ENCODE data around the gene DMRT1. TPM values are rescaled to one million over a fixed set of nuclear protein-coding genes. Genes with fewer than 3 reads are reported as not detected.
A peak's percentile ranks its signal among the peaks of the same experiment; 100 is the strongest.
"Not testable (repeated sequence)": the region's sequence is repeated elsewhere in the genome, so short reads cannot be mapped to it uniquely, and the experiment has no call there.

Gene DMRT1
- total and polyA plus RNA-seq, 3 experiments from 2014 or later: not detected

GRCh38 chr9:982394-983230, 141.1 kb downstream of the DMRT1 start:
- POLR2A ChIA-PET: no interaction called here
- CTCF ChIA-PET: no interaction called here
- peaks cover 0 to 2% (median 0%) of the 10 kb centered on the region in 3 donors for H3K36me3 Mint-ChIP-seq
- H3K27me3 Mint-ChIP-seq: peaks cover 47 to 90% of the 10 kb centered on the region in 2 donors
- Histone ChIP-seq H3K4me3 (ENCODE audit: low read length) (no peak overlapping the region), H3K9me3 (ENCODE audit: low read length) (no peaks in the 10 kb centered on the region), H3K27ac (ENCODE audit: low read depth, low read length) (no peak overlapping the region), H3K4me1 (ENCODE audit: insufficient read depth, low read length) (no peaks in the 10 kb centered on the region), H3K27me3 (ENCODE audit: insufficient read depth, low read length, poor library complexity, severe bottlenecking) (peaks cover 20% of the 10 kb centered on the region), H3K36me3 (ENCODE audit: insufficient read depth, low read length) (no peaks in the 10 kb centered on the region)
- no peak overlapping the region for H3K27ac Mint-ChIP-seq
- H3K4me3 Mint-ChIP-seq: no peak overlapping the region
- H3K4me1 Mint-ChIP-seq: no peaks in the 10 kb centered on the region
- DNase-seq: no peak
- H3K9me3 Mint-ChIP-seq: no peaks in the 10 kb centered on the region

- Histone ChIP-seq H3K9me3 (ENCODE audit: low read length) (no peaks in the 10 kb centered on the region), H3K27ac (ENCODE audit: low read depth, low read length) (no peak overlapping the region), H3K4me1 (ENCODE audit: insufficient read depth, low read length) (no peaks in the 10 kb centered on the region), H3K4me3 (ENCODE audit: low read length) (no peak overlapping the region), H3K27me3 (ENCODE audit: insufficient read depth, low read length, poor library complexity, severe bottlenecking) (no peaks in the 10 kb centered on the region), H3K36me3 (ENCODE audit: insufficient read depth, low read length) (no peaks in the 10 kb centered on the region)
- no peak overlapping the region for H3K4me3 Mint-ChIP-seq
- peaks cover 0 to 4% (median 1%) of the 10 kb centered on the region in 3 donors for H3K4me1 Mint-ChIP-seq
- peaks cover 3 to 30% of the 10 kb centered on the region in 2 donors for H3K27me3 Mint-ChIP-seq
- POLR2A ChIA-PET: no interaction called here
- H3K27ac Mint-ChIP-seq: no peak overlapping the region
- no peaks in the 10 kb centered on the region for H3K9me3 Mint-ChIP-seq
- DNase-seq: no peak
- CTCF ChIA-PET: no interaction called here
- no peaks in the 10 kb centered on the region for H3K36me3 Mint-ChIP-seq
Measured at GRCh38 chr9:994005-994404, 152.5 kb downstream of the DMRT1 start.

- Histone ChIP-seq H3K9me3 (ENCODE audit: low read length) (no peaks in the 10 kb centered on the region), H3K27me3 (ENCODE audit: insufficient read depth, low read length, poor library complexity, severe bottlenecking) (no peaks in the 10 kb centered on the region), H3K4me1 (ENCODE audit: insufficient read depth, low read length) (no peaks in the 10 kb centered on the region), H3K4me3 (ENCODE audit: low read length) (no peak overlapping the region), H3K27ac (ENCODE audit: low read depth, low read length) (no peak overlapping the region), H3K36me3 (ENCODE audit: insufficient read depth, low read length) (no peaks in the 10 kb centered on the region)
- H3K9me3 Mint-ChIP-seq: no peaks in the 10 kb centered on the region
- ChIA-PET POLR2A (no interaction called here), CTCF (no interaction called here)
- H3K27ac Mint-ChIP-seq: no peak overlapping the region
- H3K36me3 Mint-ChIP-seq: no peaks in the 10 kb centered on the region
- DNase-seq: no peak
- H3K27me3 Mint-ChIP-seq: peaks cover 0 to 21% of the 10 kb centered on the region in 2 donors
- H3K4me3 Mint-ChIP-seq: no peak overlapping the region
- peaks cover 0 to 10% (median 5%) of the 10 kb centered on the region in 3 donors for H3K4me1 Mint-ChIP-seq
Measured at GRCh38 chr9:995192-995591, 153.7 kb downstream of the DMRT1 start.

GRCh38 chr9:995781-996180, 154.3 kb downstream of the DMRT1 start:
- CTCF ChIA-PET: no interaction called here
- POLR2A ChIA-PET: no interaction called here
- no peak overlapping the region for H3K27ac ChIP-seq (ENCODE audit: low read depth, low read length)

GRCh38 chr9:998299-999110, 157.0 kb downstream of the DMRT1 start:
- DNase-seq; H3K4me3 ChIP-seq (ENCODE audit: low read length); H3K27me3 Mint-ChIP-seq; POLR2A ChIA-PET; H3K4me1 Mint-ChIP-seq; H3K27me3 ChIP-seq (ENCODE audit: insufficient read depth, low read length, poor library complexity, severe bottlenecking); H3K27ac Mint-ChIP-seq; H3K36me3 Mint-ChIP-seq; H3K4me1 ChIP-seq (ENCODE audit: insufficient read depth, low read length); H3K36me3 ChIP-seq (ENCODE audit: insufficient read depth, low read length); H3K27ac ChIP-seq (ENCODE audit: low read depth, low read length); CTCF ChIA-PET; H3K9me3 ChIP-seq (ENCODE audit: low read length); H3K9me3 Mint-ChIP-seq: not testable (repeated sequence)
- peak overlapping the region in 1 of 7 donors; percentile 24 for H3K4me3 Mint-ChIP-seq

More at GRCh38 chr9:995781-996180, 154.3 kb downstream of the DMRT1 start:
- Histone ChIP-seq H3K4me3 (ENCODE audit: low read length) (no peak overlapping the region), H3K27me3 (ENCODE audit: insufficient read depth, low read length, poor library complexity, severe bottlenecking) (no peaks in the 10 kb centered on the region), H3K36me3 (ENCODE audit: insufficient read depth, low read length) (no peaks in the 10 kb centered on the region), H3K9me3 (ENCODE audit: low read length) (no peaks in the 10 kb centered on the region), H3K4me1 (ENCODE audit: insufficient read depth, low read length) (no peaks in the 10 kb centered on the region)
- H3K9me3 Mint-ChIP-seq: no peaks in the 10 kb centered on the region
- peaks cover 0 to 21% of the 10 kb centered on the region in 2 donors for H3K27me3 Mint-ChIP-seq
- no peak for DNase-seq
- H3K27ac Mint-ChIP-seq: no peak overlapping the region
- no peak overlapping the region for H3K4me3 Mint-ChIP-seq
- no peaks in the 10 kb centered on the region for H3K36me3 Mint-ChIP-seq
- peaks cover 0 to 10% (median 5%) of the 10 kb centered on the region in 3 donors for H3K4me1 Mint-ChIP-seq

- ChIA-PET CTCF (no interaction called here), POLR2A (no interaction called here)
- Mint-ChIP-seq H3K4me1 (peaks cover 0 to 5% (median 5%) of the 10 kb centered on the region in 3 donors), H3K36me3 (no peaks in the 10 kb centered on the region), H3K27me3 (peaks cover 2 to 22% of the 10 kb centered on the region in 2 donors), H3K4me3 (no peak overlapping the region), H3K27ac (no peak overlapping the region), H3K9me3 (no peaks in the 10 kb centered on the region)
- DNase-seq: no peak
- Histone ChIP-seq H3K4me3 (ENCODE audit: low read length) (no peak overlapping the region), H3K9me3 (ENCODE audit: low read length) (no peaks in the 10 kb centered on the region), H3K27me3 (ENCODE audit: insufficient read depth, low read length, poor library complexity, severe bottlenecking) (no peaks in the 10 kb centered on the region), H3K4me1 (ENCODE audit: insufficient read depth, low read length) (no peaks in the 10 kb centered on the region), H3K36me3 (ENCODE audit: insufficient read depth, low read length) (no peaks in the 10 kb centered on the region), H3K27ac (ENCODE audit: low read depth, low read length) (no peak overlapping the region)
Measured at GRCh38 chr9:1001838-1002237, 160.3 kb downstream of the DMRT1 start.

GRCh38 chr9:1002678-1003077, 161.2 kb downstream of the DMRT1 start:
- no peak overlapping the region for H3K4me3 ChIP-seq (ENCODE audit: low read length)
- ChIA-PET POLR2A (no interaction called here), CTCF (no interaction called here)
- no peaks in the 10 kb centered on the region for H3K27me3 ChIP-seq (ENCODE audit: insufficient read depth, low read length, poor library complexity, severe bottlenecking)
- H3K9me3 ChIP-seq (ENCODE audit: low read length): no peaks in the 10 kb centered on the region
- Mint-ChIP-seq H3K4me3 (no peak overlapping the region), H3K4me1 (peaks cover 0 to 5% (median 5%) of the 10 kb centered on the region in 3 donors), H3K27me3 (peaks cover 4 to 29% of the 10 kb centered on the region in 2 donors), H3K27ac (no peak overlapping the region), H3K9me3 (no peaks in the 10 kb centered on the region), H3K36me3 (no peaks in the 10 kb centered on the region)
- H3K36me3 ChIP-seq (ENCODE audit: insufficient read depth, low read length): no peaks in the 10 kb centered on the region
- DNase-seq: no peak
- no peak overlapping the region for H3K27ac ChIP-seq (ENCODE audit: low read depth, low read length)
- H3K4me1 ChIP-seq (ENCODE audit: insufficient read depth, low read length): no peaks in the 10 kb centered on the region

GRCh38 chr9:1005043-1005667, 163.7 kb downstream of the DMRT1 start:
- no peaks in the 10 kb centered on the region for H3K27me3 ChIP-seq (ENCODE audit: insufficient read depth, low read length, poor library complexity, severe bottlenecking)
- no peaks in the 10 kb centered on the region for H3K36me3 ChIP-seq (ENCODE audit: insufficient read depth, low read length)
- no peak overlapping the region for H3K27ac ChIP-seq (ENCODE audit: low read depth, low read length)
- H3K4me1 Mint-ChIP-seq: peaks cover 0 to 4% (median 2%) of the 10 kb centered on the region in 3 donors
- no peak overlapping the region for H3K27ac Mint-ChIP-seq
- no peaks in the 10 kb centered on the region for H3K9me3 ChIP-seq (ENCODE audit: low read length)
- no peak overlapping the region for H3K4me3 ChIP-seq (ENCODE audit: low read length)
- POLR2A ChIA-PET: no interaction called here
- H3K9me3 Mint-ChIP-seq: no peaks in the 10 kb centered on the region
- CTCF ChIA-PET: no interaction called here
- H3K4me1 ChIP-seq (ENCODE audit: insufficient read depth, low read length): no peaks in the 10 kb centered on the region
- H3K27me3 Mint-ChIP-seq: peaks cover 5 to 52% of the 10 kb centered on the region in 2 donors
- no peak overlapping the region for H3K4me3 Mint-ChIP-seq
- no peaks in the 10 kb centered on the region for H3K36me3 Mint-ChIP-seq
- DNase-seq: no peak

Data from CD8-positive, alpha-beta memory T cell (primary cell).